ENCODE measurements around the gene ZNF106.

DNA sequence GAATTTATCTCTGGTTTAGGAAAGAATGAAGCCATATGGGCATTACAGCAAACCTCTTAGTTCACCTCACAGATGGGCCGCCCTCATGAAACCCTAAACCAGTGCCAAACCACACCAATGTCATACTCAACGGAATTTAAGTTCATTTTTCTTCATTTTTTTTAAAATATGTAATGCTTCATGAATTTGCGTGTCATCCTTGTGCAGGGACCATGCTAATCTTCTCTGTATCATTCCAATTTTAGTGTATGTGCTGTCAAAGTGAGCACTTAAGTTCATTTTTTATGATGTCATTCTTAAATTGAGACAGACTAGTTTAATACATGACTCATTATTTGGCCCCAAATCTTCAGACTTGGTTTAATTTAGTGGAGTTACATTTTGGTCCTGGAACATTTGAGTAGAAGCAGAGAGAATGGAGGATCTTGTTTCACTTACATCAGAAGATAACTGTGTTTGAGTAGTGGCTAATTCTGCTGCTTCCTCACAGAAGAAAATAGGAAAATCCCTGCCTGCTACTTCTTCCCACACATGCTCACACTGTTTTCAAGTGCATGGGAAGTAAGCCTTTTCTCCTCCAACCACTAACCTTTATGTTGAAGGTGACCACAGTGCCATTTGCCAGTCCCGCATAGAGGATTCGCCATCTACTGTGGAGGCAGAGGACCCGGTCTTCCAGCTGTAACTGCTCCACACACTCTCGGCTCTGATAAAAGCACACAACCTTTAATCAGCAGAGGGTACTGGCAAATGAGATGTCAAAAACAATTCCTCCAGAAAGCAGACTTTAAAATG is 63.3 kb downstream of the ZNF106 start:
- TF ChIP-seq YY1 (IDR thresholded peaks at IDR 0.05; ENCODE audit: insufficient read depth, insufficient read length) (no peak), ZNF274 (IDR thresholded peaks at IDR 0.05; ENCODE audit: low read depth, low read length) (no peak), SUZ12 (IDR thresholded peaks at IDR 0.05; ENCODE audit: extremely low read depth, insufficient read depth, insufficient read length) (no peak)

Measured in NT2/D1 (cell line).